ENCODE data around the gene EFNA4. TPM values are rescaled to one million over a fixed set of nuclear protein-coding genes. Genes with fewer than 3 reads are reported as not detected.

Gene EFNA4
- total RNA-seq, 1 experiment from 2014 or later: 17.0 TPM

- Histone ChIP-seq H3K27ac (ENCODE audit: low read depth, low read length, poor library complexity, severe bottlenecking) (no peak overlapping the region), H3K36me3 (ENCODE audit: insufficient read depth, low read length, poor library complexity, severe bottlenecking) (no peaks in the 10 kb centered on the region), H3K9me3 (ENCODE audit: low read depth, low read length, poor library complexity, severe bottlenecking) (no peaks in the 10 kb centered on the region), H3K4me1 (ENCODE audit: insufficient read depth, low read length, poor library complexity, severe bottlenecking) (no peaks in the 10 kb centered on the region), H3K27me3 (replicated peaks; ENCODE audit: insufficient read depth, low read depth, low read length, poor library complexity) (no peaks in the 10 kb centered on the region), H3K4me3 (ENCODE audit: low read depth, low read length, poor library complexity, severe bottlenecking) (no peak overlapping the region)
- intact Hi-C loops (cut with micrococcal nuclease; ENCODE audit: unreplicated experiment): no loop called here
- DNase-seq (ENCODE audit: low spot score): no peak
- ChIA-PET POLR2A (ENCODE audit: low non-redundant PET) (interaction anchor here (0.5 kb wide), 1 partner anchor 268 kb away, joined by 3 read pairs; no protein-coding TSS in a partner anchor), CTCF (no interaction called here)
- BruUV-seq (replicated peaks): no TSS peak
- TF ChIP-seq EZH2 (IDR thresholded peaks at IDR 0.05; ENCODE audit: borderline replicate concordance, low read depth, low read length, poor library complexity, severe bottlenecking): no peak
- no peak for TF ChIP-seq CTCF (conservative IDR thresholded peaks at IDR 0.05; ENCODE audit: low read depth, low read length)
These were observed 44.0 kb downstream of the EFNA4 start for GRCh38 chr1:155107309-155108264.

- intact Hi-C loops (cut with micrococcal nuclease; ENCODE audit: unreplicated experiment): no loop called here
These were observed 44.8 kb downstream of the EFNA4 start for GRCh38 chr1:155108296-155108695.

GRCh38 chr1:155110381-155110780, 46.8 kb downstream of the EFNA4 start:
- CTCF ChIA-PET: no interaction called here
- Histone ChIP-seq H3K4me3 (ENCODE audit: low read depth, low read length, poor library complexity, severe bottlenecking) (no peak overlapping the region), H3K27me3 (replicated peaks; ENCODE audit: insufficient read depth, low read depth, low read length, poor library complexity) (no peaks in the 10 kb centered on the region), H3K27ac (ENCODE audit: low read depth, low read length, poor library complexity, severe bottlenecking) (no peak overlapping the region), H3K4me1 (ENCODE audit: insufficient read depth, low read length, poor library complexity, severe bottlenecking) (no peaks in the 10 kb centered on the region), H3K36me3 (ENCODE audit: insufficient read depth, low read length, poor library complexity, severe bottlenecking) (no peaks in the 10 kb centered on the region), H3K9me3 (ENCODE audit: low read depth, low read length, poor library complexity, severe bottlenecking) (no peaks in the 10 kb centered on the region)
- DNase-seq (ENCODE audit: low spot score): no peak
- no peak for TF ChIP-seq EZH2 (IDR thresholded peaks at IDR 0.05; ENCODE audit: borderline replicate concordance, low read depth, low read length, poor library complexity, severe bottlenecking)
- no peak for TF ChIP-seq CTCF (conservative IDR thresholded peaks at IDR 0.05; ENCODE audit: low read depth, low read length)
- intact Hi-C loops (cut with micrococcal nuclease; ENCODE audit: unreplicated experiment): no loop called here
- POLR2A ChIA-PET (ENCODE audit: low non-redundant PET): no interaction called here
- BruUV-seq (replicated peaks): no TSS peak

More at GRCh38 chr1:155108296-155108695, 44.8 kb downstream of the EFNA4 start:
- H3K4me1 ChIP-seq (ENCODE audit: insufficient read depth, low read length, poor library complexity, severe bottlenecking): no peaks in the 10 kb centered on the region
- POLR2A ChIA-PET (ENCODE audit: low non-redundant PET): interaction anchor here (0.5 kb wide), 1 partner anchor 269 kb away, joined by 3 read pairs; no protein-coding TSS in a partner anchor
- H3K27me3 ChIP-seq (replicated peaks; ENCODE audit: insufficient read depth, low read depth, low read length, poor library complexity): no peaks in the 10 kb centered on the region
- BruUV-seq (replicated peaks): no TSS peak
- TF ChIP-seq CTCF (conservative IDR thresholded peaks at IDR 0.05; ENCODE audit: low read depth, low read length) (no peak), EZH2 (IDR thresholded peaks at IDR 0.05; ENCODE audit: borderline replicate concordance, low read depth, low read length, poor library complexity, severe bottlenecking) (no peak)
- no peak for DNase-seq (ENCODE audit: low spot score)
- H3K27ac ChIP-seq (ENCODE audit: low read depth, low read length, poor library complexity, severe bottlenecking): no peak overlapping the region
- CTCF ChIA-PET: no interaction called here
- no peaks in the 10 kb centered on the region for H3K36me3 ChIP-seq (ENCODE audit: insufficient read depth, low read length, poor library complexity, severe bottlenecking)
- no peaks in the 10 kb centered on the region for H3K9me3 ChIP-seq (ENCODE audit: low read depth, low read length, poor library complexity, severe bottlenecking)
- H3K4me3 ChIP-seq (ENCODE audit: low read depth, low read length, poor library complexity, severe bottlenecking): no peak overlapping the region
